K562 (cell line): ENCODE data around the gene LRRK1. TPM values are rescaled to one million over a fixed set of nuclear protein-coding genes. Genes with fewer than 3 reads are reported as not detected.

Experiments
- ATAC-seq: fragments of 200-7000 bp; cut with Tn5 transposase; 3 replicates; pipeline ENCODE4 v1.9.1; 2020; ENCODE audit warnings: moderate library complexity
- BruUV-seq: library from RNA; stranded (reverse); fragments of 400-500 nt; replicated peaks from 2 replicates; lab custom pipeline; 2021; lab: Mats Ljungman, UMichigan
- CTCF ChIA-PET: fragments of 300-600 bp; formaldehyde crosslinking; extraction: SDS; loops from one replicate; lab custom pipeline; 2021; ENCODE audit warnings: low intra/inter-chr PET ratio; lab: Yijun Ruan, JAX
- POLR2A ChIA-PET: fragments of 300-600, 350-650 bp; sonication (Branson Sonifier 250); formaldehyde crosslinking; extraction: SDS; loops from one replicate; lab custom pipeline; 2021; ENCODE audit warnings: antibody characterized with exemption, inconsistent platforms; lab: Yijun Ruan, JAX
- DNase-seq, 4 experiments: peaks; one replicate each; pipeline versions ENCODE4 v3.0.0 to v3.0.0-alpha.2; 2011 to 2018; ENCODE audit warnings: low spot score in 3 of 4, mixed read lengths in 3 of 4; ENCODE audit errors: extremely low read depth in 1 of 4
- FAIRE-seq: peaks from 2 replicates; lab custom pipeline; 2011; peaks lifted over from hg19 to GRCh38; lab: Jason Lieb, UNC
- H2AFZ ChIP-seq: 2 replicates; pipeline ENCODE4 v1.6.0; 2011; ENCODE audit warnings: low read depth, low read length, control low read depth, inconsistent platforms
- H3K27ac ChIP-seq: fragments of 200-600 bp; 3 replicates; pipeline ENCODE4 v1.8.0; 2011; ENCODE audit warnings: low read depth, mild to moderate bottlenecking, control low read depth, inconsistent platforms, low read length, moderate library complexity, mixed read lengths; ENCODE audit errors: extremely low read depth
- H3K27me3 ChIP-seq, 2 experiments: fragments of 300-600 bp in 1 of 2; 2 replicates in 1 of 2; 3 replicates in 1 of 2; pipeline versions ENCODE4 v1.6.0 to v1.8.0; 2011; ENCODE audit warnings: inconsistent platforms in 2 of 2, low read length in 2 of 2, mild to moderate bottlenecking in 1 of 2, mixed read lengths in 1 of 2, moderate library complexity in 1 of 2; ENCODE audit not compliant: control insufficient read depth in 2 of 2, insufficient read depth in 2 of 2
- H3K36me3 ChIP-seq: fragments of 300-600 bp; 3 replicates; pipeline ENCODE4 v1.8.0; 2011; ENCODE audit warnings: mild to moderate bottlenecking, low read length, inconsistent platforms; ENCODE audit not compliant: control insufficient read depth, insufficient read depth
- H3K4me1 ChIP-seq, 2 experiments: fragments of 200-600 bp in 1 of 2; replicated peaks in 1 of 2; 2 replicates in 1 of 2; 3 replicates in 1 of 2; pipeline versions ENCODE4 v1.5.1 to v1.8.0; 2011; ENCODE audit warnings: inconsistent platforms in 2 of 2, low read length in 2 of 2, mild to moderate bottlenecking in 1 of 2, mixed read lengths in 1 of 2, moderate library complexity in 1 of 2; ENCODE audit not compliant: control insufficient read depth in 2 of 2, insufficient read depth in 2 of 2
- H3K4me2 ChIP-seq: 2 replicates; pipeline ENCODE4 v1.6.1; 2011; ENCODE audit warnings: low read length, control low read depth, inconsistent platforms, mixed read lengths; ENCODE audit not compliant: insufficient read depth
- H3K4me3 ChIP-seq: fragments of 200-600 bp; sonication (generic), shearing (Covaris generic); 2 replicates; pipeline ENCODE4 v1.5.1; 2016; ENCODE audit warnings: control low read depth, inconsistent platforms
- H3K79me2 ChIP-seq: fragments of 200-600 bp; 3 replicates; pipeline ENCODE4 v1.8.0; 2011; ENCODE audit warnings: low read length, inconsistent platforms; ENCODE audit not compliant: control insufficient read depth, insufficient read depth
- H3K9ac ChIP-seq, 2 experiments: 2 replicates each; pipeline versions ENCODE4 v1.6.0 to v1.6.1; 2011; ENCODE audit warnings: low read depth in 2 of 2, low read length in 2 of 2, control low read depth in 1 of 2, inconsistent platforms in 1 of 2, mild to moderate bottlenecking in 1 of 2, mixed read lengths in 1 of 2; ENCODE audit not compliant: insufficient read depth in 1 of 2
- H3K9me1 ChIP-seq: one replicate; pipeline ENCODE4 v1.6.0; 2011; ENCODE audit warnings: inconsistent platforms, mild to moderate bottlenecking, low read length, moderate library complexity; ENCODE audit not compliant: control insufficient read depth, insufficient read depth
- H3K9me3 ChIP-seq: replicated peaks from 2 replicates; pipeline ENCODE4 v1.5.1; 2011; ENCODE audit warnings: low read depth, low read length, inconsistent platforms; ENCODE audit not compliant: control insufficient read depth, insufficient read depth
- H4K20me1 ChIP-seq: replicated peaks from 2 replicates; pipeline ENCODE4 v1.6.1; 2011; ENCODE audit warnings: low read length, inconsistent platforms, mixed read lengths; ENCODE audit not compliant: control insufficient read depth, insufficient read depth
- BCL6 ChIP-seq: fragments of 250-450 bp; sonication (Bioruptor Pico); IDR thresholded peaks from 2 replicates; pipeline ENCODE4 v1.4.0; 2020
- YY1 ChIP-seq, 3 experiments: IDR thresholded peaks; 2 replicates each; pipeline ENCODE4 v1.6.1; 2011; ENCODE audit warnings: low read length in 2 of 3, mild to moderate bottlenecking in 2 of 3, moderate library complexity in 2 of 3, borderline replicate concordance in 1 of 3, control low read depth in 1 of 3, low read depth in 1 of 3; ENCODE audit not compliant: insufficient read depth in 3 of 3, insufficient replicate concordance in 2 of 3, control insufficient read depth in 1 of 3, insufficient read length in 1 of 3; ENCODE audit errors: extremely low read depth in 1 of 3
- WGBS: fragments of 100-300 bp; shearing (Covaris generic); methylation state at CpG from one replicate; pipeline ENCODE4 v1.1.6; 2016; ENCODE audit warnings: low coverage, mixed read lengths; ENCODE audit not compliant: insufficient coverage; ENCODE audit errors: missing lambda C conversion rate; 5-methylcytosine and 5-hydroxymethylcytosine counted together
- in situ Hi-C: fragments of 300-500 bp; cut with MboI; formaldehyde crosslinking; loops from 4 replicates; pipeline ENCODE4 v1.15.0; 2018; ENCODE audit warnings: inconsistent platforms, mixed read lengths
- intact Hi-C: fragments of 100-400 bp; cut with micrococcal nuclease; formaldehyde crosslinking; loops from 2 replicates; pipeline ENCODE4 v1.14.2; 2022
- polyA plus RNA-seq, 8 experiments: library from polyadenylated mRNA; depleted of rRNA in 4 of 8; stranded (reverse) in 5 of 8; unstranded in 3 of 8; fragments of >200 nt; fragmentation: Nextera tagmentation in 2 of 8; fragmentation: Illumina TruSeq in 1 of 8; extraction: Ambion mirVana in 2 of 8; extraction: Trizol in 1 of 8; gene quantifications; 2 replicates each; pipeline versions ENCODE4 v1.2.1 to v1.2.3, GENCODE V29; 2011 to 2014; ENCODE audit warnings: inconsistent platforms in 1 of 8, missing spikeins in 1 of 8
- total RNA-seq, 7 experiments: library from RNA; depleted of rRNA in 6 of 7; stranded (reverse); fragments of >200 nt in 6 of 7; fragmentation: Illumina TruSeq in 2 of 7; extraction: Trizol in 2 of 7; gene quantifications; 2 replicates each; pipeline versions ENCODE4 v1.2.1 to v1.2.3, GENCODE V29; 2011 to 2021; ENCODE audit warnings: low replicate concordance in 1 of 7

Gene LRRK1
- total and polyA plus RNA-seq, 9 of the 15 experiments (the other 6 are each of a cell fraction or from before 2014, with no cell fraction given): 0.01 to 1.5 (median 0.11) TPM

DNA sequence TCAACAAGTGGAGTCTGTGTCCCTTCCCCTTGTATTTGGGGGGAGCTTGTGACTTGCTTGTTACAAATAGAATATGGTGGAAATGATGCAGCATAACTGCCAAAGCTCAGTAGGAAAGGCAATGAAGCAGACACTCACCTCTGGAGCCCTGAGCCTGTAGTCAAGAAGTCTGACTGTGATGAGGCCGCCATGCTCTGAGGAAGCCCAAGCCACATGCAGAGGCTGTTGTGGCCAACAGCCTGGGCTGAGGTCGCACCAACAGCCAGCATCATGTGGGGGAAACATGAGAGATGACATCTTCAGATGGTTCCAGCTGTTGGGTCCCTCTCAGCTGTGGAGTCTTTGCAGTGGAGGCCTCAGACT is 171.3 kb downstream of the LRRK1 start:
- ATAC-seq (no peak), FAIRE-seq (no peak), DNase-seq (no peak)
- TF ChIP-seq BCL6 (CRISPR knock-in tag): no peak
- TF ChIP-seq YY1 (IDR thresholded peaks at IDR 0.05; ENCODE audit: borderline replicate concordance in 1 of 3, control insufficient read depth in 1 of 3, extremely low read depth in 1 of 3, insufficient read depth in 3 of 3, insufficient read length in 1 of 3, insufficient replicate concordance in 2 of 3, low read depth in 1 of 3, low read length in 2 of 3): peak in 2 of 3 experiments; percentile 45 to 66
- ChIA-PET POLR2A (interaction anchor here (1.5 kb wide), 1 partner anchor 24 kb away, joined by 5 read pairs; no protein-coding TSS in a partner anchor), CTCF (no interaction called here)
- H4K20me1 ChIP-seq: no peaks in the 10 kb centered on the region
- intact Hi-C loops (no loop called here), in situ Hi-C loops (no loop called here)
- H3K4me2 ChIP-seq: no peak overlapping the region
- no peak overlapping the region for H2AFZ ChIP-seq
- no peaks in the 10 kb centered on the region for H3K36me3 ChIP-seq
- peaks cover 8% of the 10 kb centered on the region; the same call in 1 of the 3 replicates for H3K79me2 ChIP-seq
- H3K4me3 ChIP-seq: no peak overlapping the region
- H3K27me3 ChIP-seq: peaks cover 2 to 18% of the 10 kb centered on the region in 2 experiments; a peak in 3 of 5 replicates
- no peak overlapping the region for H3K9ac ChIP-seq
- H3K4me1 ChIP-seq: peaks cover 11 to 36% of the 10 kb centered on the region in 2 experiments; a peak in 4 of 5 replicates
- BruUV-seq: no TSS peak
- 21% methylated on average over 2 of the region's 2 CpGs for WGBS
- H3K9me3 ChIP-seq: no peaks in the 10 kb centered on the region
- no peaks in the 10 kb centered on the region for H3K9me1 ChIP-seq
- no peak overlapping the region for H3K27ac ChIP-seq
